MG63 (cell line): Measurements from ENCODE around the gene SCARF2. TPM values are rescaled to one million over a fixed set of nuclear protein-coding genes. Genes with fewer than 3 reads are reported as not detected.

Experiments used
- DNase-seq: peaks from one replicate; pipeline ENCODE4 v3.0.0-alpha.2; 2020
- H3K27me3 ChIP-seq: fragments of 250-450 bp; sonication (Bioruptor Pico); 2 replicates; pipeline ENCODE4 v1.5.1; 2020; ENCODE audit warnings: mild to moderate bottlenecking, moderate library complexity
- H3K36me3 ChIP-seq: fragments of 250-450 bp; sonication (Bioruptor Pico); 2 replicates; pipeline ENCODE4 v1.5.1; 2020; ENCODE audit warnings: mild to moderate bottlenecking, moderate library complexity
- H3K4me3 ChIP-seq: fragments of 250-450 bp; sonication (Bioruptor Pico); 2 replicates; pipeline ENCODE4 v1.5.1; 2020; ENCODE audit warnings: mild to moderate bottlenecking, moderate library complexity
- H3K9me3 ChIP-seq: fragments of 250-450 bp; sonication (Bioruptor Pico); 2 replicates; pipeline ENCODE4 v1.5.1; 2020; ENCODE audit warnings: mild to moderate bottlenecking, moderate library complexity
- total RNA-seq: library from RNA; depleted of rRNA; stranded (reverse); fragments of >200 nt; shearing (Covaris generic); gene quantifications from 2 replicates; pipeline ENCODE4 v1.2.3, GENCODE V29; 2014; ENCODE audit warnings: low replicate concordance

Gene SCARF2
- total RNA-seq, 1 experiment from 2014 or later, result 32.1 TPM

DNA sequence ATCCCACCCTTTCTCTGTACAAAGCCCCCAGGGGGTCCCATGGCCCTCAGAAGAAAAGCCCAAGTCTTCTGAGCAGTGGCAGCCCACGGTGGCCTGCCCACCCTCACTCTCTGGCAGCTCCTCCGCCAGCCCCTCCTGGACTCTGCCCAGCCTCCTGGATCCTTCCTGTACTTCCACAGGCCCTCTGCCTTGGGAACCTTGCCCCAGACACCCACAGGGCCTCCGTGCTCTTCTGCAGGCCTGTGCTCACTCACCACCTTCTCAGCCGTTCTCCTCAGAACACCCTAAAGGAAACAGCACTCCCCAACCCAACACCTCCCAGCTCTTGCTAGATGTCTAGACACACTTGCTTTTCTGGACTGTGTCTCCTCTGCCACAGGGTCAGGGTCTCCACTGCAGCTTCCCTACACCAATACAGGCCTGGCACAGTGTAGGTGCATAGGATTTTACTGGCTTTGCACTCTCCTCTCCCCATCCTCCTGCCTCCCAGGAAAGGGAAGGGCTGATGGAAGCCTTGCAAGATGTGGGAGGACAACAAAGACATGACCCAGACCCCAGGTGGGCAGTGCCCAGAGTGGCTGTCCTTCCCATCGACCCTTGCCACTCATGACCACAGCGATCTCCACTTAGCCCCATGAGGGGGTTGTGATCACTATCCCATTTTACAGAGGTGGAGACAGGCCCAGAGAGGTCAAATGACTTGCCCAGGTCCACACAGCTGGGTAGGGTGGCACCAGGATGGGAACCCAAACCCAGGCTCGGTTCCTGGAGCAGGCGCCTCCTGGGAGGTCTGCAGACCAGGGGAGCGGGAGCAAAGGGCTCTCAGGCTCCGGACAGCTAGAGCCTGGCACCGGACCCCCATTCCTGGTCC, 2.0 kb downstream of the SCARF2 start:
- H3K36me3 ChIP-seq, result peaks cover 12% of the 10 kb centered on the region
- no peaks in the 10 kb centered on the region for H3K27me3 ChIP-seq
- DNase-seq, result no peak
- H3K4me3 ChIP-seq, result peak overlapping the region; percentile 95
- no peaks in the 10 kb centered on the region for H3K9me3 ChIP-seq

DNA sequence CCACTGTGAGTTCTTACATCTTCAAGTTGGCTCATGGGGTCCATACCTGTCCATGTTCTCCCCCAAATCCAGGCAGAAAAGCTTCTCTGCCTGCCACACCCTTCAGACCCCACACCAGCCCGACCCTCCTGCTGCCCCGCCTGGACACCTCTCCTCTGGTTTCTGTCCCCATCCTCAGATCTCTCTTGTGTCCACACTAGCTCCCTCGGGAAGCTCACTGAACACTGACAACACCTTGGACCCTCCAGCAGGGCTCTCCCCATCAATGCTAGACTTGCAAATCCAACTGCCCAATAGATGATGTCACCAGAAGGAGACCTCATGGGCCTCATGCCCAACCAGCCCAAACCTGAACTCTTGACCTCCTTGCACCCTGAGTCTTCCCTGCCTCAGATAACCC, 2.9 kb downstream of the SCARF2 start:
- Histone ChIP-seq H3K9me3 (no peaks in the 10 kb centered on the region), H3K36me3 (peaks cover 19% of the 10 kb centered on the region), H3K27me3 (no peaks in the 10 kb centered on the region), H3K4me3 (no peak overlapping the region)
- no peak for DNase-seq

DNA sequence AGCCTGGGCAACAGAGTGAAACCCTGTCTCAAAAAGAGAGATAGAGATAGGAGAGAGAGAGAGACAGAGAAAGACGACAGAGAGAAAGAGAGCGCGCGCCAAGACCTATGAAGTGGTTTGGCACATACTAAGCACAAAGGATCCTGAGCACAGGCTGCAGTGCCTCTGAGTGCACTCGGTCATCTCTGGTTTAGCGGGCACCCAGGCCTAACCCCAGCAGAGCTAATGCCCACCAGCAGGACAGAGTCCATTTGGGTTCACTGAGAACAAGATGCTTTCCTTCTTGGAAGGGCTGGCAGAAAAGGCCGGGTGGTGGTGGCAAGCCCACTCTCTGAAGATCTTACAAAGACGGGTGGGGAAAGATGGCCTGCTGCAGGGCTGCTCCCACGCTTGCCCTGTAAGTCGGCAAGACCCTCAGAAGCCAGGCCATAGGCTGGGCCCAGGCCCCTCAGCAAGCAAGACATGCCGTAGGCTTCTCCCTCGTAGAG, 3.3 kb downstream of the SCARF2 start:
- Histone ChIP-seq H3K9me3 (no peaks in the 10 kb centered on the region), H3K4me3 (no peak overlapping the region), H3K27me3 (no peaks in the 10 kb centered on the region), H3K36me3 (peaks cover 21% of the 10 kb centered on the region)
- DNase-seq, result no peak

GRCh38 chr22:20433686-20434241, 3.9 kb downstream of the SCARF2 start:
- no peak for DNase-seq
- no peak overlapping the region for H3K4me3 ChIP-seq
- peaks cover 24% of the 10 kb centered on the region for H3K36me3 ChIP-seq

GRCh38 chr22:20433191-20433590, 4.4 kb downstream of the SCARF2 start:
- DNase-seq, result no peak
- no peak overlapping the region for H3K4me3 ChIP-seq
- peaks cover 30% of the 10 kb centered on the region for H3K36me3 ChIP-seq
- H3K9me3 ChIP-seq, result no peaks in the 10 kb centered on the region
- no peaks in the 10 kb centered on the region for H3K27me3 ChIP-seq

More at GRCh38 chr22:20433686-20434241, 3.9 kb downstream of the SCARF2 start:
- H3K9me3 ChIP-seq, result no peaks in the 10 kb centered on the region
- no peaks in the 10 kb centered on the region for H3K27me3 ChIP-seq

- Histone ChIP-seq H3K27me3 (no peaks in the 10 kb centered on the region), H3K36me3 (peaks cover 34% of the 10 kb centered on the region), H3K4me3 (no peak overlapping the region), H3K9me3 (no peaks in the 10 kb centered on the region)
- DNase-seq, result no peak
Observed at GRCh38 chr22:20432244-20432686, 5.4 kb downstream of the SCARF2 start.

GRCh38 chr22:20431511-20432192, 6.0 kb downstream of the SCARF2 start:
- no peak for DNase-seq
- Histone ChIP-seq H3K36me3 (peaks cover 34% of the 10 kb centered on the region), H3K9me3 (no peaks in the 10 kb centered on the region)

DNA sequence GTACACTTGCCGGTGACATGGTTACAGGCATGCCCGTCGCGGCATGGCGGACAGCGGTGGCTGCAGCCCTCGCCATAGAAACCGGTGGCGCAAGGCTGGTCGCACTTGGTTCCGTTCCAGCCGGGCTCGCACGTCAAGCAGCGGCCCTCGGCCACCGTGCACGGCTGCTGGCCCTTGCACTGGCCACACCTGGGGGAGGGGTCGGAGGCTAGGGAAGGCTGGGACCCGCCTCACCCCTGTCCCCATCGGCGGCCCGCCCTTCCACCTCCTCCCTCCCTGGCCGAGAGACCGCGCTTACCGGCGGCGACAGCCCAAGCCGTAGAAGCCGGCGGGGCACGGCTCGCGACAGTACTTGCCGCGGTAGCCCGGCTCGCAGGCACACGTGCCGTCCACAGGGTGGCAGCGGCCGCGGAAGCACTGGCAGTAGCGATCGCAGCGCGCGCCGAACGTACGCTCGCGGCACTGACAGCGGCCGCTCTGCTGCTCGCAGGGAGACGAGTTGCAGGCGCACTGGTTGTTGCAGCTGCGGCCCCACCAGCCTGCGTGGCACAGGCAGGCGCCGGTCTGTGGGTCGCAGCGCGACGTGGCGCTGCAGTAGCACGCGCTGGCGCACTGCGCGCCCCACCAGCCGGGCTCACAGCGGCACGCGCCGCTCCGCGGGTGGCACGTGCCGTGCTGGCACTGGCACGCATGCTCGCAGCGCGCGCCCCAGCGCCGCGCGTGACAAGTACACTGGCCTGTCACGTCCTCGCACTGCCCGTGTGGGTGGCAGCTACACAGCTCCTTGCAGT, 6.7 kb downstream of the SCARF2 start:
- H3K36me3 ChIP-seq, result peaks cover 40% of the 10 kb centered on the region
- no peaks in the 10 kb centered on the region for H3K9me3 ChIP-seq
- no peak for DNase-seq
- H3K27me3 ChIP-seq, result no peaks in the 10 kb centered on the region
- no peak overlapping the region for H3K4me3 ChIP-seq

More at GRCh38 chr22:20431511-20432192, 6.0 kb downstream of the SCARF2 start:
- no peak overlapping the region for H3K4me3 ChIP-seq
- H3K27me3 ChIP-seq, result no peaks in the 10 kb centered on the region

- Histone ChIP-seq H3K27me3 (no peaks in the 10 kb centered on the region), H3K9me3 (no peaks in the 10 kb centered on the region), H3K4me3 (no peak overlapping the region), H3K36me3 (peaks cover 33% of the 10 kb centered on the region)
- DNase-seq, result no peak
Observed at GRCh38 chr22:20430101-20430719, 7.4 kb downstream of the SCARF2 start.

DNA sequence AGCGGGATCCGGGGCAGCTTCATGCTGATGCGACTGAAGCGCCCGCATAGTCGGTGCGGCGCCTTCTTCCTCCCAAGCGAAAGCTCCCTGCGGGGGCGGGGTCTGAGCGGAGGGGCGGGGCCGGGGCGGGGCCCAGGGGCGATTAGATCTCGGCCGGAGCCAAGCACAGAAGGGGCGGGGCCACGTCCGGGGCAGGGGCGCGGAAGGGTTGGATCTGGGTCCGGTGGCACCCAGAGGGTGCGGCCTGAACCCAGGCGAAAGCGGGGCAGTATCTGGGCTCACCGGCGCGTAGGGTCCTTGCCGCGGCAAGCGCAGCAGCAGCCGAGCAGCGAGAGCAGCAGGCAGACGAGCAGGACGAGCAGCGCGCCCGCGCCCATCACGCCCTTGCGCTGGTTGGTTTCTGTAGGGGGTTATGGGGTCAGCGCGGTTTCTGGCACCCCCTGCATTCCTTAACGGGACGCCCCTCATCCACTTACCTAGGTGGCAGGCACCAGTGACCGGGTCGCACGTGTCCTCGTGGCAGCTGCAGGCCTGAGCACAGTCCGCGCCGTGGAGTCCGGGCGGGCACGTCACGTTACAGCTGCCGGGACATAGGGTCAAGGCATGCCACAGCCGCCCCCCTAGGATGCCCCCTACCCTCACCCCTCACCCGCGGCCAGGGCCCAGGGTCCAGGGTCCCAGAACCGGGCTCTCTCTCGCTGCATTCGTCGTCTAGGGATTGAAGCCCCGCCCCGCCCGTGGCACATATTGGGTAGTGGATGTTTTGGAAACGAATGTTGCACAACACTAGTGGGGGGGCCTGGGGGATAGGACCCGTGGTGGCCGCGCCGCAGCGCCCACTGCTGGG, 8.1 kb downstream of the SCARF2 start:
- DNase-seq, result no peak
- Histone ChIP-seq H3K27me3 (no peaks in the 10 kb centered on the region), H3K9me3 (no peaks in the 10 kb centered on the region), H3K36me3 (peaks cover 30% of the 10 kb centered on the region), H3K4me3 (no peak overlapping the region)

DNA sequence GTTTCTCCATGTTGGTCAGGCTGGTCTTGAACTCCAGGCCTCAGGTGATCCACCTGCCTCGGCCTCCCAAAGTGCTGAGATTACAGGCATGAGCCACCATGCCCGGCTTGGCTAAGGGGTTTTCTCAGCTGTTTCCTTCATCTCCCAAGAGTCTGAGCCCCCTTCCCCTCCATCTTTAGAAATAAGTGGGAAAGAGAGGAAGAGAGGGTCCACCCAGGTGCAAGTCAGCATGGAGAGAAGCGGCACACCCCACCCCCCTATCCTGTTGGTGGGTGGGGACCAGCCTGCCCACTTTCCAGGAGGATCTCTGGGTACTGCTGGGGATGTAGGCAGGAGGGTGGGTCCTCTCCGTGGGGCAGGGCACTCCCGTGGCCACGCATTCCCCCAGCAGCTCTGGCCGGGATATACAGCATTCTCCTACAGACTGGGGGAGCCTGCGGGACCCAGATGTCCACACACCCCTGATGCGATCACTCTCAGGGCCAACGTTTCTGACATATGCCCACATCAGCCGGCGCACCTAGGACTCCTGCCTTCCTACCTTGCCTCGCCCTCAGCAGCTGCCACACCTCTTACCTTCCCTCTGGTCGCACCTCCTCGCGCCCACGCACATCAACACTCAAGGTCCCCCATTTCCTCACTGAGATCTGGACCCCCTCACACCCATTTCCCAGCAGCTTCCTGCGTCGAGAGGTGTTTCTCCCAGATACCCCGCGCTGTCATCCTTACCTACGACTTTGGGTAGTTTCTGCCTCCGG, 8.9 kb downstream of the SCARF2 start:
- Histone ChIP-seq H3K4me3 (no peak overlapping the region), H3K9me3 (no peaks in the 10 kb centered on the region), H3K27me3 (no peaks in the 10 kb centered on the region), H3K36me3 (peaks cover 28% of the 10 kb centered on the region)
- no peak for DNase-seq

DNA sequence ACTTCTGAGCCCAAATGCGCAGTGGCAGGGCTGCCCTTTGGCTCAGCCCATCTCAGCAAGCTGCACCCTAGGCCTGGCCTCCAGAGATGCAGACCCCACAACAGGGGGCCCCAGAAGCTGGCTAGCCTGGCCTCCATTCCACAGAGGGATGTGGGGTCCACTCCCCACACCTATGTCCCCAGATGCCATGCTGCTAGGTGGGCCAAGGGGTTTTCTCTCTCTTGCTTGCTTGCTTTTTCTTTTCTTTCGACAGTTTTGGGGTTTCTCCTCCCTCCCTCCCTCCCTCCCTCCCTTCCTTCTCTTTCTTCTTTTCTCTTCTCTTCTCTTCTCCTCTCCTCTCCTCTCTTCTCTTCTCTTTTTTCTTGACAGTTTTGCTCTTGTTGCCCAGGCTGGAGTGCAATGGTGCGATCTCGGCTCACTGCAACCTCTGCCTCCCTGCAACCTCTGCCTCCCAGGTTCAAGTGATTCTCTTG, 9.6 kb downstream of the SCARF2 start:
- H3K9me3 ChIP-seq, result no peaks in the 10 kb centered on the region
- peaks cover 28% of the 10 kb centered on the region for H3K36me3 ChIP-seq
- no peaks in the 10 kb centered on the region for H3K27me3 ChIP-seq
- no peak for DNase-seq
- no peak overlapping the region for H3K4me3 ChIP-seq

DNA sequence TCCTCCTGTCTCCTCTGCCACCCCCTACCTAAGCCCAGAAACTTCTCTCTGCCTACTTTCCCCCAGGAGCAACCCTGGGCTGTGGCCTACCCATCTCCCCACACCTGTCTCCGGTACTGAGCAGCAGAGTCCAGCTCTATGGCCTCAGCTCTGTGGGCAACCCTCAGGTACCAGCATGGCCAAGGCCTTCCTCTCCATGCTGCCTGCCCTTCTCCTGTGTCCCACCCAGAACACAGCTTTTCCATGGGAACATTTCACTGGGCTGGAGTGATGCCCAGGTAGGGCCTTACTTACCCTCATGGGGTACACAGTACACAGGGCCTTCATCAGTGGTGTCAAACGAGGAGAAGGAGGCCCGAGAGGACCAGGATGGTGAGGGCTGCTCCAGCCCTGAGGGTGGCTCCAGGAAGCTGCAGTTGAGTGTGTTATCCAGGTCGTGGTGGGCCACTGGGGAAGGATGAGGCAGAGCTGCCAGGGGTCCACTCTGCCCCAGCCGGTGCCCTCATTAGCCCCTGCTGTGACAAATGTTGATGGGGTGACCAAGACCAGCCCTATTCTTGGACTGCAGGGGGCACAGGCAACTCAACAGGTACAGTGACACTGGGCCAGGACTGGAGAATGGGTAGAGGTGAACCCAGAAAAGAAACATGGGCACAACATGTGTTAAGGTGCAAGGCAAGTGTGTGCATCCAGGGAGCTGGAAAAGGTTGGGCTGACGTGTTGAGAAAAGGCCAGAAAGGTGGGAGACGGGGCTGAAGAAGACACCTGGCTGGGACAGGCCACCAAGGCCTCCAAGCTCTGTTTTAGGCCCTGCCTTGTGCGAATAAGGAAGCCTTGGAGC, 10.3 kb downstream of the SCARF2 start:
- no peaks in the 10 kb centered on the region for H3K27me3 ChIP-seq
- H3K9me3 ChIP-seq, result no peaks in the 10 kb centered on the region
- peaks cover 28% of the 10 kb centered on the region for H3K36me3 ChIP-seq
- DNase-seq, result no peak
- no peak overlapping the region for H3K4me3 ChIP-seq

DNA sequence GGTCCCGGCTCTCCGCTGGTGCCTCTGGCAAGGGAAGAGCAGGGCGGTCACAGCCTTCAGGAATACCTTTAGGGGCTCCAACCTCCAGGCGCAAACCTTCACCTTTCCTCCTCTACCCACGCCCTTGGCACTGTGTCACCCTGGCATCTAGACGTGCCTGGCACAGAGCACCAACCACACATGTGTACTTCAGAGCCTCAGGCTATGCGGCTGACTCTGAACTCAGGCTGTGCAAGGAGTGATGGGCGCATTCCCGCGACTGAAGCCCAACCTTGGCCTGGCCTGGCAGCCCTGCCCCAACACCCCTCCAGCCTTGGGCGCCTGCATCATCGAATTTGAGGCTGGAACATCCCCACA, 11.4 kb downstream of the SCARF2 start:
- H3K27me3 ChIP-seq, result no peaks in the 10 kb centered on the region
- no peaks in the 10 kb centered on the region for H3K9me3 ChIP-seq
- peaks cover 28% of the 10 kb centered on the region for H3K36me3 ChIP-seq
- H3K4me3 ChIP-seq, result no peak overlapping the region
- DNase-seq, result peak; percentile 31
